ENCODE measurements around the gene SPNS3.

GRCh38 chr17:4522661-4523060 is 88.9 kb downstream of the SPNS3 start:
- TF ChIP-seq, protein P1, sequence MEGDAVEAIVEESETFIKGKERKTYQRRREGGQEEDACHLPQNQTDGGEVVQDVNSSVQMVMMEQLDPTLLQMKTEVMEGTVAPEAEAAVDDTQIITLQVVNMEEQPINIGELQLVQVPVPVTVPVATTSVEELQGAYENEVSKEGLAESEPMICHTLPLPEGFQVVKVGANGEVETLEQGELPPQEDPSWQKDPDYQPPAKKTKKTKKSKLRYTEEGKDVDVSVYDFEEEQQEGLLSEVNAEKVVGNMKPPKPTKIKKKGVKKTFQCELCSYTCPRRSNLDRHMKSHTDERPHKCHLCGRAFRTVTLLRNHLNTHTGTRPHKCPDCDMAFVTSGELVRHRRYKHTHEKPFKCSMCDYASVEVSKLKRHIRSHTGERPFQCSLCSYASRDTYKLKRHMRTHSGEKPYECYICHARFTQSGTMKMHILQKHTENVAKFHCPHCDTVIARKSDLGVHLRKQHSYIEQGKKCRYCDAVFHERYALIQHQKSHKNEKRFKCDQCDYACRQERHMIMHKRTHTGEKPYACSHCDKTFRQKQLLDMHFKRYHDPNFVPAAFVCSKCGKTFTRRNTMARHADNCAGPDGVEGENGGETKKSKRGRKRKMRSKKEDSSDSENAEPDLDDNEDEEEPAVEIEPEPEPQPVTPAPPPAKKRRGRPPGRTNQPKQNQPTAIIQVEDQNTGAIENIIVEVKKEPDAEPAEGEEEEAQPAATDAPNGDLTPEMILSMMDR (IDR thresholded peaks at IDR 0.05; ENCODE audit: poor library complexity, severe bottlenecking) = no peak
- TF ChIP-seq EP300 (conservative IDR thresholded peaks at IDR 0.05; ENCODE audit: poor library complexity, severe bottlenecking) (no peak), EZH2 (IDR thresholded peaks at IDR 0.05; ENCODE audit: borderline replicate concordance, insufficient read depth, low read length, poor library complexity, severe bottlenecking) (no peak), RAD21 (conservative IDR thresholded peaks at IDR 0.05) (no peak), TAF1 (IDR thresholded peaks at IDR 0.05; ENCODE audit: low read depth) (no peak)
- TF ChIP-seq, protein P2, sequence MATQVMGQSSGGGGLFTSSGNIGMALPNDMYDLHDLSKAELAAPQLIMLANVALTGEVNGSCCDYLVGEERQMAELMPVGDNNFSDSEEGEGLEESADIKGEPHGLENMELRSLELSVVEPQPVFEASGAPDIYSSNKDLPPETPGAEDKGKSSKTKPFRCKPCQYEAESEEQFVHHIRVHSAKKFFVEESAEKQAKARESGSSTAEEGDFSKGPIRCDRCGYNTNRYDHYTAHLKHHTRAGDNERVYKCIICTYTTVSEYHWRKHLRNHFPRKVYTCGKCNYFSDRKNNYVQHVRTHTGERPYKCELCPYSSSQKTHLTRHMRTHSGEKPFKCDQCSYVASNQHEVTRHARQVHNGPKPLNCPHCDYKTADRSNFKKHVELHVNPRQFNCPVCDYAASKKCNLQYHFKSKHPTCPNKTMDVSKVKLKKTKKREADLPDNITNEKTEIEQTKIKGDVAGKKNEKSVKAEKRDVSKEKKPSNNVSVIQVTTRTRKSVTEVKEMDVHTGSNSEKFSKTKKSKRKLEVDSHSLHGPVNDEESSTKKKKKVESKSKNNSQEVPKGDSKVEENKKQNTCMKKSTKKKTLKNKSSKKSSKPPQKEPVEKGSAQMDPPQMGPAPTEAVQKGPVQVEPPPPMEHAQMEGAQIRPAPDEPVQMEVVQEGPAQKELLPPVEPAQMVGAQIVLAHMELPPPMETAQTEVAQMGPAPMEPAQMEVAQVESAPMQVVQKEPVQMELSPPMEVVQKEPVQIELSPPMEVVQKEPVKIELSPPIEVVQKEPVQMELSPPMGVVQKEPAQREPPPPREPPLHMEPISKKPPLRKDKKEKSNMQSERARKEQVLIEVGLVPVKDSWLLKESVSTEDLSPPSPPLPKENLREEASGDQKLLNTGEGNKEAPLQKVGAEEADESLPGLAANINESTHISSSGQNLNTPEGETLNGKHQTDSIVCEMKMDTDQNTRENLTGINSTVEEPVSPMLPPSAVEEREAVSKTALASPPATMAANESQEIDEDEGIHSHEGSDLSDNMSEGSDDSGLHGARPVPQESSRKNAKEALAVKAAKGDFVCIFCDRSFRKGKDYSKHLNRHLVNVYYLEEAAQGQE (IDR thresholded peaks at IDR 0.05; ENCODE audit: borderline replicate concordance) = no peak
